PFSK-1 (cell line): Measurements from ENCODE around the gene A2M.

Source experiments
- FOXP2 ChIP-seq: optimal IDR thresholded peaks from 2 replicates; pipeline ENCODE3; 2011; ENCODE audit warnings: borderline replicate concordance, control low read depth, inconsistent platforms; ENCODE audit not compliant: insufficient read depth; ENCODE audit errors: extremely low read length, extremely low read depth
- POLR2AphosphoS5 ChIP-seq: IDR thresholded peaks from 2 replicates; pipeline ENCODE4 v1.6.1; 2012; ENCODE audit warnings: low read depth, mild to moderate bottlenecking, control low read depth, low read length, moderate library complexity
- REST ChIP-seq, 2 experiments: IDR thresholded peaks; 2 replicates each; pipeline versions ENCODE4 v1.6.1 to v1.8.0; 2011 to 2012; ENCODE audit warnings: low read depth in 2 of 2, low read length in 2 of 2, control low read depth in 1 of 2, inconsistent platforms in 1 of 2, mild to moderate bottlenecking in 1 of 2, moderate library complexity in 1 of 2; ENCODE audit not compliant: insufficient read depth in 1 of 2
- SIN3A ChIP-seq: IDR thresholded peaks from 2 replicates; pipeline ENCODE4 v1.6.1; 2012; ENCODE audit warnings: mild to moderate bottlenecking, low read length, moderate library complexity, borderline replicate concordance; ENCODE audit not compliant: insufficient read depth
- TAF1 ChIP-seq: IDR thresholded peaks from 2 replicates; pipeline ENCODE4 v1.6.1; 2012; ENCODE audit warnings: low read length, control low read depth, borderline replicate concordance; ENCODE audit not compliant: insufficient read depth

A2M gene

GRCh38 chr12:9065607-9065856 is 50.2 kb downstream of the A2M start:
- TF ChIP-seq FOXP2 (no peak), SIN3A (no peak), TAF1 (no peak), POLR2AphosphoS5 (no peak), REST (IDR thresholded peaks at IDR 0.05; ENCODE audit: insufficient read depth in 1 of 2, low read depth in 2 of 2, low read length in 2 of 2) (no peak)

DNA sequence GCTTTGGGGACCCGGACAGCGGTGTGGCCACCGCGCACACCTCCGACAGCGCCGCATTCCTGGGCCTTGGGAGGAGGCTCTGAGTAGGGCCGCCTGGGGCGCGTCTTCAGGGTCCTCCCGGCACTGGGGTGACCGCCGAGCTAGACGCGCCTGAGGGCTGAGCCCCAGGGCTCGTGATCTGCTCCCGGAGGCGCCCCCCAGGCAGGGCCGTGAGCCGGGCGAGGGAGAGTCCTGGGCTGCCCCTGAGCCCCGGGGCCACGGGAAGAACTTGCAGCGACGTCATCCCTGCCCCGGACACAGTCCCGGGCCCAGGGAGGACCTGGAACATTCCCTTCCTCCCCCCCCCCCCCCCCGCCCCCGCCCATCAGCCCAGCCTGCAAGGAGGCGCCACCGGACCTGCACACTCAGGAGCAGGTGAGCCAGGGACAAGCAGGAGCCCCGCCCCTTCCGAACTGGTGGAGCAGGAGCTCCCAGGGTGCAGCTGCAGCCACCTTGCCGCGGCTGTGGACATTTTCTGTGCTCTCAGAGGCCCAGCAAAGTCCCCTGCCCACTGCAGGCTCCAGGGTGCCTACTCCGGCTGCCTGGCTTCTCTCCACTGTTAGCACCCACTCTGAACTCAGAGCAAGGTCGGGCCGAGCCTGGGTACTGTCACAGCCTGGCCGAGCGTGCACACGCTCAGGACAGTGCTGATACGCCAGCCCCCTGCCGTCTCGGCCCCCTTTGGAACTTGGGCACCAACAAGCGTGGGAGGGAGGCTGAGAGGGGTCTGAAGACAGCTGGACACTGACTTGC is 50.7 kb downstream of the A2M start:
- TF ChIP-seq SIN3A (no peak), POLR2AphosphoS5 (no peak), FOXP2 (no peak), TAF1 (no peak), REST (IDR thresholded peaks at IDR 0.05; ENCODE audit: insufficient read depth in 1 of 2, low read depth in 2 of 2, low read length in 2 of 2) (no peak)

- TF ChIP-seq SIN3A (no peak), REST (IDR thresholded peaks at IDR 0.05; ENCODE audit: insufficient read depth in 1 of 2, low read depth in 2 of 2, low read length in 2 of 2) (no peak), TAF1 (no peak), POLR2AphosphoS5 (no peak), FOXP2 (no peak)
Measured at GRCh38 chr12:9064201-9064814, 51.4 kb downstream of the A2M start.

- TF ChIP-seq TAF1 (no peak), SIN3A (no peak), FOXP2 (no peak), REST (IDR thresholded peaks at IDR 0.05; ENCODE audit: insufficient read depth in 1 of 2, low read depth in 2 of 2, low read length in 2 of 2) (no peak), POLR2AphosphoS5 (no peak)
Measured at GRCh38 chr12:9052610-9053009, 63.1 kb downstream of the A2M start.
